ENCODE data around the gene FHDC1.

DNA sequence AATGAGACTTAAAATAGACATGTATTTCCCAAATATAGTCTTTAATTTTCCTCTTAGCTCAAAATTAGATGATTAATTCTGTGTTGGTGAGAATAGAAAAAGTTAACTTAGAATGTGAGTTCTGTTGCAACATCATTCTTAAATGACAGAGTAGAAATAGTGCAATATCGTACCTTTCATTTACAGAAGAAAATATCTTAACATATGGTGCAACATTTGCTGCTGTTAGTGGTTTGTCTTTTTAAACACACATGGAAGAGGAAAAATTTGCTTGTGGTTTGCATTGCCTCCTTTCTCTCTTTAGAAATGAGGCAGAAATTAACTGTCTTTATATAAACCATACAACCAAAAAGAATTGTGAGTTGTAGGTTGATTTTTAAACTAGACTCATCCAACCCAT is 39.3 kb upstream of the FHDC1 start:
- TF ChIP-seq POLR2A (IDR thresholded peaks at IDR 0.05) = no peak
- TF ChIP-seq, protein P1, sequence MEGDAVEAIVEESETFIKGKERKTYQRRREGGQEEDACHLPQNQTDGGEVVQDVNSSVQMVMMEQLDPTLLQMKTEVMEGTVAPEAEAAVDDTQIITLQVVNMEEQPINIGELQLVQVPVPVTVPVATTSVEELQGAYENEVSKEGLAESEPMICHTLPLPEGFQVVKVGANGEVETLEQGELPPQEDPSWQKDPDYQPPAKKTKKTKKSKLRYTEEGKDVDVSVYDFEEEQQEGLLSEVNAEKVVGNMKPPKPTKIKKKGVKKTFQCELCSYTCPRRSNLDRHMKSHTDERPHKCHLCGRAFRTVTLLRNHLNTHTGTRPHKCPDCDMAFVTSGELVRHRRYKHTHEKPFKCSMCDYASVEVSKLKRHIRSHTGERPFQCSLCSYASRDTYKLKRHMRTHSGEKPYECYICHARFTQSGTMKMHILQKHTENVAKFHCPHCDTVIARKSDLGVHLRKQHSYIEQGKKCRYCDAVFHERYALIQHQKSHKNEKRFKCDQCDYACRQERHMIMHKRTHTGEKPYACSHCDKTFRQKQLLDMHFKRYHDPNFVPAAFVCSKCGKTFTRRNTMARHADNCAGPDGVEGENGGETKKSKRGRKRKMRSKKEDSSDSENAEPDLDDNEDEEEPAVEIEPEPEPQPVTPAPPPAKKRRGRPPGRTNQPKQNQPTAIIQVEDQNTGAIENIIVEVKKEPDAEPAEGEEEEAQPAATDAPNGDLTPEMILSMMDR (IDR thresholded peaks at IDR 0.05) = no peak

Measured in Peyer's patch (tissue), 4 donors.